SK-N-MC (cell line): ENCODE results near the gene IMMP2L.

Source experiments
- EZH2 ChIP-seq: fragments of 200-600 bp; sonication (generic); IDR thresholded peaks from one replicate; pipeline ENCODE4 v1.6.1; 2017; ENCODE audit warnings: antibody characterized with exemption
- FOXP2 ChIP-seq: optimal IDR thresholded peaks from 2 replicates; pipeline ENCODE3; 2011; ENCODE audit warnings: mild to moderate bottlenecking, moderate library complexity; ENCODE audit not compliant: insufficient read depth; ENCODE audit errors: extremely low read length, control extremely low read depth
- POLR2AphosphoS5 ChIP-seq: IDR thresholded peaks from 2 replicates; pipeline ENCODE4 v1.6.1; 2012; ENCODE audit warnings: mild to moderate bottlenecking, low read depth, low read length, borderline replicate concordance

- no peak for TF ChIP-seq EZH2
- TF ChIP-seq POLR2AphosphoS5, result no peak
- no peak for TF ChIP-seq FOXP2
Measured at GRCh38 chr7:110801502-110801901, 760.8 kb downstream of the IMMP2L start.
